ENCODE results near the gene NOX4.

NOX4 gene

GRCh38 chr11:89490981-89491690 is at the start of gene NOX4:
Gene NOX4 (minus strand): TSS chr11:89491375. CDS start chr11:89491246, 129 bp downstream.
- no peak for DNase-seq (ENCODE audit: low read depth in 2 of 2)

GRCh38 chr11:89540826-89541225 is 49.7 kb upstream of the NOX4 start:
- no peak for DNase-seq (ENCODE audit: low read depth in 2 of 2)

GRCh38 chr11:89537936-89538335 is 46.8 kb upstream of the NOX4 start:
- no peak for DNase-seq (ENCODE audit: low read depth in 2 of 2)

- DNase-seq (ENCODE audit: low read depth in 2 of 2) = no peak
Measured at GRCh38 chr11:89536926-89537325, 45.8 kb upstream of the NOX4 start.

- no peak for DNase-seq (ENCODE audit: low read depth in 2 of 2)
Measured at GRCh38 chr11:89535221-89535620, 44.0 kb upstream of the NOX4 start.

- DNase-seq (ENCODE audit: low read depth in 2 of 2) = no peak
Measured at GRCh38 chr11:89529626-89530380, 38.6 kb upstream of the NOX4 start.

- no peak for DNase-seq (ENCODE audit: low read depth in 2 of 2)
Measured at GRCh38 chr11:89521792-89522191, 30.6 kb upstream of the NOX4 start.

GRCh38 chr11:89521294-89521693 is 30.1 kb upstream of the NOX4 start:
- DNase-seq (ENCODE audit: low read depth in 2 of 2) = no peak

- DNase-seq (ENCODE audit: low read depth in 2 of 2) = no peak
Measured at GRCh38 chr11:89516496-89516895, 25.3 kb upstream of the NOX4 start.

GRCh38 chr11:89508544-89508943 is 17.4 kb upstream of the NOX4 start:
- DNase-seq (ENCODE audit: low read depth in 2 of 2) = no peak

- DNase-seq (ENCODE audit: low read depth in 2 of 2) = no peak
Measured at GRCh38 chr11:89504270-89504669, 13.1 kb upstream of the NOX4 start.

GRCh38 chr11:89503422-89503821 is 12.2 kb upstream of the NOX4 start:
- no peak for DNase-seq (ENCODE audit: low read depth in 2 of 2)

GRCh38 chr11:89502301-89502700 is 11.1 kb upstream of the NOX4 start:
- DNase-seq (ENCODE audit: low read depth in 2 of 2) = no peak

GRCh38 chr11:89500336-89500735 is 9.2 kb upstream of the NOX4 start:
- DNase-seq (ENCODE audit: low read depth in 2 of 2) = no peak

- no peak for DNase-seq (ENCODE audit: low read depth in 2 of 2)
Measured at GRCh38 chr11:89498845-89499448, 7.8 kb upstream of the NOX4 start.

GRCh38 chr11:89495951-89496350 is 4.8 kb upstream of the NOX4 start:
- no peak for DNase-seq (ENCODE audit: low read depth in 2 of 2)

GRCh38 chr11:89493431-89493830 is 2.3 kb upstream of the NOX4 start:
- DNase-seq (ENCODE audit: low read depth in 2 of 2) = no peak

- no peak for DNase-seq (ENCODE audit: low read depth in 2 of 2)
Measured at GRCh38 chr11:89490602-89490980, 584 bp downstream of the NOX4 start.

- DNase-seq (ENCODE audit: low read depth in 2 of 2) = no peak
Measured at GRCh38 chr11:89489930-89490329, 1.2 kb downstream of the NOX4 start.

- no peak for DNase-seq (ENCODE audit: low read depth in 2 of 2)
Measured at GRCh38 chr11:89487016-89487415, 4.2 kb downstream of the NOX4 start.

- DNase-seq (ENCODE audit: low read depth in 2 of 2) = no peak
Measured at GRCh38 chr11:89484896-89485295, 6.3 kb downstream of the NOX4 start.

GRCh38 chr11:89477175-89477574 is 14.0 kb downstream of the NOX4 start:
- no peak for DNase-seq (ENCODE audit: low read depth in 2 of 2)

- DNase-seq (ENCODE audit: low read depth in 2 of 2) = no peak
Measured at GRCh38 chr11:89463266-89463780, 27.9 kb downstream of the NOX4 start.

Measured in stimulated activated CD4-positive, alpha-beta T cell treated with anti-CD3 and anti-CD28 coated beads, Interleukin-12 subunit alpha, Interleukin-12 subunit beta, amount 100 ng/mL, for 24 hours (primary cell).